T-helper 2 cell treated with Interferon-gamma antibody and Interleukin-4, amounts not matched to agents 100 ng/mL and 5 ng/mL, for 36 hours (primary cell): ENCODE data around the gene CAMSAP1. TPM values are rescaled to one million over a fixed set of nuclear protein-coding genes. Genes with fewer than 3 reads are reported as not detected.

Source experiments
- intact Hi-C: fragments of 100-400 bp; cut with micrococcal nuclease; formaldehyde crosslinking; loops from one replicate; pipeline ENCODE4 v1.15.1; 2023
- total RNA-seq: library from RNA; stranded (reverse); gene quantifications from 2 replicates; pipeline ENCODE4 v1.2.3, GENCODE V29; 2022

CAMSAP1 gene
- total RNA-seq, 1 donor from 2014 or later, result 24.7 TPM

DNA sequence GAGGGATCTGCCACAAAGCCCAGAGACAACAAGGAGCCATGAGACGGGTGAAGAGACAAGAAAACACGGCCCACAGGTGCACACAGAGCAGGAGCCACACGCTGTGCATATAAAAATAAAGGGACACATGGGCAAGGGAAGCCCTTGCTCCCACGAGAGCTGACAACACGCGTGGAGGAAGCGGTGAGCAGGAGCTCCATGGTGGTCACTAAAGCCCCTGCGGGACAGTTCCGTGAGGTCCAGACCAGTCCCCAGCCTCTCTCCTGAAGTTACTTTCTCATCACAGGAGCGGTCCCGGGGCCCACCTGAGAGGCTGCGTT, 90.7 kb downstream of the CAMSAP1 start:
- intact Hi-C loops, result no loop called here

- intact Hi-C loops, result no loop called here
Measured at GRCh38 chr9:135815830-135816650, 91.3 kb downstream of the CAMSAP1 start.

DNA sequence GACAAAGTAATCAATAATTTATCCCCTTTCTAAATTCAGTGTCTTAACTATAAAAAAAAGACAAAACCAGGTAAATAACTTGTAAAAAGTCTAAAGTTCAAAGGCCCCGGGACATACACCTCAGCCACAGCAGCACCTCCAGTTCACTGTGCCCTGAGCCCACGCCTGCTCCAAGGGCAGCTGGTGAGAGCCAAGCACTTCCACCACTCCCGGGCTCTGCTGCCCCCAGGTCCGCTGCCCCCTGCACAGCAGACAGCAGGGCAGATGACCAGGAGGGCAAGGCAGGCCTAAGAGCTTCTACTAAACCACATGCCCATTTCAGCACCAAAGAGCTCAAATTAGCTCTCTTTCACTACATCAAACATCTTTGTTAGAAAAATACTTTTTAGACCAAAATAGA, 91.9 kb downstream of the CAMSAP1 start:
- intact Hi-C loops, result no loop called here

DNA sequence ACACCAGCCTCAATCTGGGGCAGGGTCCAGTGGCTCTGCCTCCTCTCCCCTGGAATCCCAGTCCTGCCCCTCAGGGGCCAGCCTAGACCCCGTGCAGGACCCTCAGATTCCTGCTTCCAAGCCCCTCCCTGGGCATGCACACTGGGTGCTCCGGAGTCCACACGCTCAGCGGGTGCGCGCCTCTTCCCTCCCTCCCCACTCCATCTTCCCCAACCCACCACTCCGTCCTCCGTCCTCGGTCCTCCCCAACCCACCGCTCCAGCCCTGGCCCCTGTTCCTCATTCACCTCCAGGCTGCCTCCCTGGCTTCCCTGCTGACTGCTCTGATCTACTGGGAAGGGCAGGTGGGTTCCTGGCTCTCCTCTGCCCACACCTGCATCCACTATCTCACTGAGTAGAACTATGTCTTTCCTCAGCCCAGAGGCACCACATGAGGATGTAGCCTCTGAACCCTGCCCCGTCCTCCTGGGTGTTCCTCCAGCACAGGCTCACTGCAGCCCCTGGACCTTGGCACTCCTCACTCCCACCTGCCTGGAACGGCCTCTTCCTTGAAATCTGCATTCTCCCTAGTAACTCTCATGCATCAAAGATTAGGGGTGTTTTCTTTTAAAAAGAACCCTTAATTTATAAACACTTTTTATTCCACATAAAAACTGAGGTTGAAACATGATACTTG, 92.8 kb downstream of the CAMSAP1 start:
- intact Hi-C loops, result no loop called here

DNA sequence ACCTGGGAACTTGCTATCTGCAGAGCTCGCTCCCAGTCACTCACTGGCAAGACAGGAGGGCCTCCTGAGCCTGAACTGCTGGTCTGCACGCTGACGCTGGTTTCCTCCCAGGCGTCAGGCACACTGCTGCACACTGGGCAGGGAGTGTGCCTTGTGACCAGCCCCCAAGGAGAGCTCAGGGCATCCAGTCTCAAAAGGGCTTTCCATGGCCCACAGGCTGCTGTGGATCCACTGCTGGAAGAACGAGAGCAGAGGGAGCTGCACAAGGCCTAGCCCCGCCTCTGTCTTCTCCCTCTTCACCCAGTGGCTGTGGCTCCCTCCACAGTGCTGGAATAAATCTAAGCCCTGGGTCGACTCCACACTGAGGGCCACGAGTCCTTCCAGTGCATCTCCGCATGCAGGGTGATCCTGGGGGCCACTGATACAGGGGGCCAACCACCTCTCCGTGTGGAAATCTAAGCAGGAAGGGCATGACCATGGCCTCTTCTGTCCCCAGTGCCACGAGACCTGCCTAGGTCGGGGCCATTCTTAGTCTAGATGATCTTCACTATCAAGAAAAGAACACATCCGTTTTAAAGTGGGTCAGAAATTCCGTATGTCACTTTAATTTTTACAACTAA, 93.6 kb downstream of the CAMSAP1 start:
- intact Hi-C loops, result no loop called here

- intact Hi-C loops, result no loop called here
Measured at GRCh38 chr9:135812961-135813360, 94.4 kb downstream of the CAMSAP1 start.

DNA sequence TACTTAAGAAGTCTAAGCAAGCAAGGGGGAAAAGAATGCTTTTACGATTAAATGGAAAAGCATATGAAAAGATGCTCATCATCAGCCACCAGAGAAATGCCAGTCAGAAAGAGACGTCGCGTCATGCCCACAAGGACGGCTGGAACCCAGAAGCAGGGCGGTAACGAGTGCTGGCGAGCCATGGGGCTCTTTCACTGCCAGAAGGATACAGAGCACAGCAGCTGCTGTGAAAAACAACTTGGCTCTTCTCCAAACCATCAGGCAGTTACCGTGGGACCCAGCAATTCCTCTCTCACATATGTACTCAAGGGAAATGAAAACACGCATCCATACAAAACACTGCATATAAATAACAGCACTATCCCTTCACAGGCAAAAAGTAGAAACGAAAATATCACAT, 95.5 kb downstream of the CAMSAP1 start:
- intact Hi-C loops, result no loop called here

DNA sequence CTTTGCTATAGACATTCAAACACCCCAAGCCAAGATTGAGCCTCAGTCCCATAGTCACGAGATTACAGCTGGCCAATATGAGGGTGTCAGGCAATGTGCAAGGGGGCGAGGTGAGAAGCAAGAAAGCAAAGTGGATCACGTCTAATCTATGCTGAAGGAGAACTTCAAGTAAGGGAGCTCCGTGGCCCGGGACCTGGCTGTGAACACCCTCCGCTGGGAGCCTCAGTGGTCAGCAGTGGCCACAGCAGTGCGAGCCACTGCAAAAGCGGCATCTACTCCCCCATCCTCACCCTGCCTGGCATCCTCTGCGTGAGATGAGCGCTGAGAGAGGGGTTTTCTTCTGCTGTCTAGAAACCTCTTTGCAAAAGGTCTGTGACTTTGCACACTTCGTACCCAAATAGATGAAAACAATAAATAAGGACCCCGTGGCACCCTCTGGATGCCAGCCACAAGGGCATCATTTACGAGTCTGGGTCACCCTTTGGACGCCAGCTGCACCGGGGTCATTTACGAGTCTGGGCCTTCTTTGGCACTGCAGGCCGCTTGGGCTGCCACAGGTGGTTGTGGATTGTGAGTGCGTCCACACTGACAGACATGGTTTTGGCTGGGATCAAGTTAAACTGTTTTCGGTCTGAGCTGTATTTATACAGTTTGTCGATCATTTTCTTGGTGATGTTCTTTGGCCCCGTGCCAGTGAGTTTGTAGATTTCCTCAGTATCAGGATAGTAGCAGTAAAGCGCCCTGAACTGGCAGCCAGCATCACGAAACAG, 96.4 kb downstream of the CAMSAP1 start:
- intact Hi-C loops, result no loop called here

DNA sequence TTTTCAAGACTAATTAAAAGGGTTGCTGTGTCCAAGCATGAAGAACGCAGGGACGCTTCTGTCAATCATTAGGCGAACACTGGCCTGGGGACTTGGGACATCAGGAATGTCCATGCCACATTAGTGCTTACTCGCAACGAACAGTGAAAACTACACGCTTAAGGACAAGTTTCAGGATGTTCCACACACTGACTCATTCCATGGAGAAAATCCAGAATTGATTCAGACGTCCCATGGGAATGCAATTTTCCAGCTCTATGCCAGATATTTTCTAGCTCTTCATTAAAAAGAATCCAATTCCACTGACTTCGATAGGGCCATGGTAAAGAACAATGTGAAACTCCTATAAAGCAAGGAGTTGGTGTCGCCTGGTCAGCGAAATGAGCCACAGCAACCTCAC, 98.2 kb downstream of the CAMSAP1 start:
- intact Hi-C loops, result no loop called here

DNA sequence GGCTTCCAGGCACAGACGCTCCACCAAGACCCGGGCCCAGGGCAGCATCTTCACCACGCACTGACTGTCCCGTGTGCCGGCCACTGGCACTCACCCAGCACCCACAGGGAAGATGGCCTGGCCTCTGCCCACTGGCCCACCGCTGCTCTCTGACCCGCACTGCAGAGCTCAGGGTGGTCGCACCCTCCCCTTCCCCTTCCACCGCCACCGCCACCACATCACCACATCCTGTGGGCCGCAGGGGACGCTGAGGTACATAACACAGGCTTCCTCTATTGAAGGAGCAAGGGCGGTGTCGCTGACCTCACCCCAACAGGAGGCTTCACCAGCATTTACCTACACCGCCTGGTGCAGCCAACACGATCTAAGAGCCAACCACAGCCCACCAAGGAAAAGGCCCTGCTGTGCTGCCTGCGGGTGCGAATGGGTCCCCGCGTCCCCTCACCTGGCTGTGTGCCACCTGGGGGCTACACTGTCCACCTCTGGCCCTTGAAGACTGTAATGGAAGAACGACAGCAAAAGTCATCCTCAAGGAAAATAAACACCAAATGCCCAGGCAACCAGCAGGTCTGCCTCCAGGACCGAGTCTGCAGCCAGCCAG, 101.8 kb downstream of the CAMSAP1 start:
- intact Hi-C loops, result no loop called here

GRCh38 chr9:135804581-135805421, 102.5 kb downstream of the CAMSAP1 start:
- intact Hi-C loops, result no loop called here

DNA sequence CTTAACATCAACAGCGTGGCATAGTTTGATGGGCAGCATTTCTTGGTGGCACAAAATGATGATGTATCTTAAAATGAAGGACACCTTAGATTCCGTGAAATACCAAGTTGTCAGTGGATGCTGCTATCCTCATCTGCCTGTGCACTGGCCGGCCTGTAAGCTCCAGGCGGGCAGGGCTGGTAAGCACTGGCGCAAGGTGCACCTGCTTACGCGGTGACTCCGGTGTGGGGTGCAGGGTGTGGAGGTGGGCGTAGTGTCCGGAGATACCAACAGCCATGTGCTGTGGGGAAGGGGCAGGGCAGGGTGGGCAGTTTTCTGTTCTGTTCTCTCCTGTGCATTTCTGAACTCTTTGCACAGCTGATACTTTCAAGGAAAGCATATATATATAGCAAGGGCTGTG, 103.9 kb downstream of the CAMSAP1 start:
- intact Hi-C loops, result no loop called here

DNA sequence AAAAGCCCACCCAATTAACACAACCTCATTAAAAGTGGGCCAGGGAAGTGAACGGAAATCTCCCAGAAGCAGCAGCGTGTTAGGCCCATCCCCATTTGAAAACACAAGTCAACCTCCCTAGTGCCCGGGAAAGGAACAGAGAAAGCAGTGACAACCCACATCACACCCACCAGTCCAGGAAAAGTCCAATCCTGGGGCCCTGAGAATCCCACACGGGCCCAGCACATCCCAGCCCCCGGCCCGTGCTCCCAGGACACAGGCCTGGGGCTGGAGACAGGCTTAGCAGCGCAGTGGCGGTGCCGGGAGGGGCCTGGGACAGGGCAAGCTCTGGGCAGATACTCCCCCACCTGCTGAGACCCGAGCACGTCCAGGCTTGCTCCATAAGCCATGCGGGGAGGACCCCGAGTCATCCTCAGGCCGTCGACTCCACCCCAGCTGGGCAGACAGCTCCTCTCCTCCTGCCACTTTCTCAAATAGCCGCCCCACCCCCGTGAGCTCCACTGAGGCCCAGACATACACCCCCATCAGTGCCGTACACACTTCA, 104.4 kb downstream of the CAMSAP1 start:
- intact Hi-C loops, result no loop called here

DNA sequence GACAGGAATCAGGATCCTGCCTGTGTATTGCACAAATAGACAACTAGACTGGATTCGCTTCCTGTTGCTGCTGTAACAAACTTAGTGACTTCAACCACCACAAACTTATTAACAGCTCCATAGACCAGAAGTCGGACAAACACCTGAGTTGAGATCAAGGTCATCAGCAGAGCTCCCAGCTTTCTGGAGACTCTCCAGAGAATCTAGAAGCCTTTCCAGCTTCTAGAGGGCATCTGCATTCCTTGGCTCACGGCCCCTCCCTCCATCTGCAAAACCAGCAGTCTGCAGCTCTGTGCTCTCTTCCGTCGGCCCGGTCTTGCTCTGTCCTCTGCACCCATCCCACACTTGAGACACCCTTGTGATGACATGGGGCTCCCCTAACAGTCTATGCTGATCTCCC, 106.3 kb downstream of the CAMSAP1 start:
- intact Hi-C loops, result no loop called here

- intact Hi-C loops, result no loop called here
Measured at GRCh38 chr9:135799261-135799660, 108.1 kb downstream of the CAMSAP1 start.

GRCh38 chr9:135798263-135798585, 109.1 kb downstream of the CAMSAP1 start:
- intact Hi-C loops, result no loop called here

GRCh38 chr9:135797507-135798262, 109.7 kb downstream of the CAMSAP1 start:
- intact Hi-C loops, result no loop called here

GRCh38 chr9:135796784-135797485, 110.4 kb downstream of the CAMSAP1 start:
- intact Hi-C loops, result no loop called here

GRCh38 chr9:135795391-135795790, 112.0 kb downstream of the CAMSAP1 start:
- intact Hi-C loops, result no loop called here
